Occipital lobe (tissue), 2 donors: ENCODE measurements around the gene CFAP53. TPM values are rescaled to one million over a fixed set of nuclear protein-coding genes. Genes with fewer than 3 reads are reported as not detected.
A peak's percentile ranks its signal among the peaks of the same experiment; 100 is the strongest.

Source experiments
- DNase-seq: peaks from one replicate; lab custom pipeline; 2025; lab: John Stamatoyannopoulos, UW
- total RNA-seq: library from RNA; depleted of rRNA; stranded (reverse); fragments of >200 nt; gene quantifications from one replicate; pipeline ENCODE4 v1.2.3, GENCODE V29; 2014

The CFAP53 gene
- total RNA-seq, 1 donor from 2014 or later = 1.4 TPM

DNA sequence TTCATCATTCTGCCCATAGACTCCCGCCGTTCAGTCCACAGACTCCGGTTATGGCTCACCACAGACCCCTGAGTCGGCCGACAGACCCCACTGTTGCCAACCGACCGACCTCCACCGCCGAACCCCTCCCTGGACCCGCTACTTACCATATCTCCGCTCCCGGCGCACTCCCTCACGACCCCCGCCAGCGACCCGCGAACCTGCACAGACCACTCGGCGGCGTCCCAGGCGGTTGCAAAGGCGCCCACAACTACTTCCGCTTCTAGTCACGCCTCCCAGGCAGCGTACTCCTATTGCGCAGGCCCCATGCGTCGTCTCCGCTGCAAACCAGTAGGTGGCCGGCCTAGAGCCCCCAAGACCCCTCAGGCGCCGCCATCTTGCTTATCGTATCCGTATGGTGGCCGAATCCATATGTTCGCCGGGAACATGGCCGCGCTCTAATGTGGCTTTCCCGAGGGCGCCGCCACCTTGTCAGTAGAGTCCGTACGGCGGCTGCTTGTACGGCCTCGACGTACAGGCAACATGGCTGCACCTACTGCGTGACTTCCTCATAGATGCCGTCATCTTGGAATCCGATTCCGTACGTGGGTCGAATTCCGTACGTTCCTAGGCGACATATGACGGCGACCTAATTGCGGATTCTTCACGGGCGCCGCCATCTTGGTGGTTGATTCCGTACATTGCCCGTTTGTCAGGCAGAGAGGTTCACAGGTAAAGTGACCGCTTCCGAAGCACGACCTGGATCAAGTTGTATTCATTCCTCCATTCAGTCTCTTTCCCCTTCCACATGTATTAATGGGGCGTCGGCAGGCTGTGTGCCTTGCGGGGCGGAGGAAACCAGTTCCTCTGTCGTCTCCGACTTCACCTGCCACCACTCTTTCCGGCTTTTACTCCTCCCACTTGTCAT, 21.4 kb upstream of the CFAP53 start, which contains the start of gene CXXC1:
TSS of gene CXXC1 (minus strand) at position 252 of the 907 bp plus-strand sequence. CDS start at position 149, 103 bp downstream.
- peak; percentile 99 for DNase-seq

DNA sequence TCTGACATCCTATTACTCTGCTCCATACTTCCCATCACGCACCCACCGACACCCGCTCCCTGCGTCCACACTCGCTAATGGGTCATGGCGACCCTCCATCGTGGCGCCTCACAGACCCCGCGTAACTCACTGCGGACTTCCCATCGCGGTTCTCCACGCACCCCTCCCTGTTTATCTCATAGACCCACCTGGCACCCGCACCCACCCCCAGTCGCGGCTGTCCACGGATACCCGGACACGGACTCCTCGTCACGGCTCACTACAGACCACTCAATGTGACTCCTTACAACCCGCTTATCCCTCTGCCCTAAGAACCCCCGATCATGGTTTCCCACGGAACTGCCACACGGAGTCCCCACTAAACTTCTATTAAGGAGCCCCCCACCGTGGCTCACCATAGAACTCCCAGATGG, 20.7 kb upstream of the CFAP53 start:
- no peak for DNase-seq

DNA sequence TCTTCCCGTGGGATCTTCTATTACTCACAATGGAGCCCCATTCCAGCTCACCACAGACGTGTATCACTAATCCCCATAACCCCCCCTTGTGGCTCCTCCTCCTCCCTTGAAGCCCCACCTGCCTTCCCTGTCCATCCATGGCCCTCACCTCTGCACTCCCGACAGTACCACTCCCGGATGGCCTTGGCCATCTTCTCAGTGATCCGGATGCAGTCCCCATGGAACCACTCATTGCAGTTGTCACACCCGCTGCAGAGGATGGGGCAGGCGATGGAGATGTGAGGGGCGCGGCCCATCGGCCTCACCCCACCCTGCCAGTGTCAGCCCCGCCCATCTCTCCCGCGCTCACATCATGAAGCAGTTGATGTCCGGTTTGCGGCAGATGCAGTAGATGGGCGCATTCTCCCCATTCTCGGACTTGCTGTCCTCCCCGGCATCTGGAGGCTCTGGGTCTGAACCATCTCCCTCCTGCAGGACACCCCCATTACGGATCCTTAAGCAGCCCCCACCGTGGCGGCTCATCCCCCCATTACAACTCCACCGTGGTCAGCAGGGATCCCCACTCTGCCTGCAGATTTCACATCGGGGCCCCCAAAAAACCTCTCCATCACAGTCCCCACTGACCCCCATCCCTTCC, 20.2 kb upstream of the CFAP53 start:
- DNase-seq = no peak

DNA sequence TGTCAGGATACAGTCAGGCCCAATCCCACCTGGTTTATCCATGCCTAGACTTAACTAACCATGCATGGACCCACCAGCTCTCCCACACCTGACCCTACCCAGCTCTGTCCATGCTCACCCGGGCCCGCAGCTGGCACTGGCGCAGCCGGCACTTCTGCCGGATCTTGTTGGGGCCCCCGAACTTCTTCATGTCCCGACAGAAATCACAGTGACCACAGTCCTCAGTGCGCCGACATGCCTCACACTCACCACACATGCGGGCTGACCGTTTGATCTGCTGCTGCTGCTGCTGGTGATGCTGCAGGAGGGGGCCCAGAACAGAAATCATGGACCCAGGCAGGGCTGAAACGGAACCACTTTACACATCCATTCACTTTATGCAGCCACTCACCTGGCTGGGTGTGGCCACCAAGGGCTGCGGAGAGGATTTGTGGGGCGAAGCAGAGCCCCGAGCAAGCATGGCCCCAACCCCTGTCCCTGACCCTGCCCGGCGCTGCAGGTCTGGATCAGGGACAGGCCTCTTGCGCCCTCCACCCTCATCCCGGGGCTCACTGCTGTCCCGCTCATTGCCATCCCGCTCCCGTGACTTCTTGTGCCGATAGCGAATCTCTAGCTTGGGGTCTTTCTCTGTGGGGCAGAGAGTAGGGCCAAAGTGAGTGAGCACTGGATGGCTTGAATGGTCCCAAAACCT, 19.5 kb upstream of the CFAP53 start:
- no peak for DNase-seq

DNA sequence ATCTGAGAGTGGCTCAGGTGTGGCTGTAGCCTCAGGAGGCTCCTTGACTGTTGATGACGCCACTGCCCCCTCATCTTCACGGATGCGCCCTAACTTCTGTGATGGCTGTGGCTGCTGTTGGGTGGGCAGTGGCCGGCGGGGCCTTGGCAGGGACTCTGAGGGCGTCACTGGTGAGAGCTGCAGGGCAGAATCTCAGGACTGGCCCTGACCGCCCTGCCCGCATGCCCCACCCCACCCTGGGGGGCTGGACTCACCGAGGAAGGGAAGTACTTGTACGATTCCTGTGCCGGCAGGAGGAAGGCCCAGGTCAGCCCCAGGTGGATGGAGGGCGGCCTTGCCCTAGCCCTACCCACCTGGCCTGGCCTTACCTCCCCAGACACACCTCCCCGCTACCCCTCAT, 18.8 kb upstream of the CFAP53 start:
- DNase-seq = no peak

DNA sequence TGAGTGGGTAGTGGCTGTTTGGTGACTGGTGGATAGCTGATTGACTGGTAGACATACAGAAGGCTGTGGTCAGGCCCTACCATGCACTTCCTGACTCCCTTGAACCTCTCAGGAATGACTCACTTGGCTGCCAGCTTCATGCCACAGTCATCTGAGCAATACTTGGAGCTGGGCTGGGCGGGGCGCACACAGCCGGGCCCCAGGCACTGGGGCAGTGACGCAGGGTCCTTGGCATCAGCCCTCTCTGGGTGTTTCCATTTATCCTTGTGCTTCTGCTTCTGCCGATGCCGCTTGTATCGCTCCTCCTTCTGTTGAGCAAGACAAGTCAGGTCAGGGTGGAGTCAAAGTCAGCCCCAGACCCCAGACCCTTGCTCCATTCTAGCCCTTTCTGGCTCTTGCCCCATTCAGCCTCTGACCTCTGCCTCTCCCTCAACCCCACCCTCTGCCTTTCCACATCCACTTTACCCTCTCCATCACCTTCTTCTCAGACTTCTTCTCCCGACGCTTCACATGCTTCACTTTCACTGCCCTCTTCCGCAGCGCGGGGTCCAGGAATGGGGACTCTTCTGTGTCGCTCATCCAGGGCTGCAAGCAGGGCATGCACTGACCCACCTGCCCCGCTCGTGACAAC, 18.1 kb upstream of the CFAP53 start:
- no peak for DNase-seq

DNA sequence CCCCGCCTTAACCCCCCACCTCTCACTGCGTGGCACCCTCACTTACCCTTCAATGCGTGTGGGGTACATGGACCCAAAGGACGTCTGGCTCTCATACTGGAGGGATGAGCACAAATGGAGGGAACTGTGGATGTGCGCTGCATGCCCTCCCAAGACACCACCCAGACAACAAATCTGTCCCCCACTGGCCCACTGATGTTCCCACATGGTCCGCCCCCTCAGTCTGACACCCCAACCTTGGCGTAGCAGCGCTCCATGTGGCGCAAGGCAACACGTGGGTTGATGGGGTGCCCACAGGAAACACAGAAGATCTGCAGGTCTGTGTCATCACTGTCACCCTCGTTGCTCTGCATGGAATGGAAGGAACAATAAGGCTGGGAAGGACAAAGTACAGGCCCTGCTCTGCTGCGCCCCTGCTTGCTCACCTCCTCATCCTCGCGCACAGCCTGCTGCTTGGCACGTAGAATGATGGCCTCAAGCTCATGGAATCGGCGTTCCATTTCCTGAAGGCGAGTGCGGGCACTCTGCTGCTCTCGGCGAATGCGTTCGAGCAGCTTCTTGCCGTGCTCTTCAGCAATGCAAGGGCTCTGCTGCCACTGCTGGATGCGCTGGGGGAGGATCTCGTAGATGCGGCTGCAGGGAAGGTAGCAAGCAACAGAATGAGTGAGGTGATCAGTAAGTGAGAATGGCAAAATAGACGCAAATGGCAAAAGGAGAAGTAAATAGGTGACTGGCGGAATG, 17.3 kb upstream of the CFAP53 start:
- no peak for DNase-seq

DNA sequence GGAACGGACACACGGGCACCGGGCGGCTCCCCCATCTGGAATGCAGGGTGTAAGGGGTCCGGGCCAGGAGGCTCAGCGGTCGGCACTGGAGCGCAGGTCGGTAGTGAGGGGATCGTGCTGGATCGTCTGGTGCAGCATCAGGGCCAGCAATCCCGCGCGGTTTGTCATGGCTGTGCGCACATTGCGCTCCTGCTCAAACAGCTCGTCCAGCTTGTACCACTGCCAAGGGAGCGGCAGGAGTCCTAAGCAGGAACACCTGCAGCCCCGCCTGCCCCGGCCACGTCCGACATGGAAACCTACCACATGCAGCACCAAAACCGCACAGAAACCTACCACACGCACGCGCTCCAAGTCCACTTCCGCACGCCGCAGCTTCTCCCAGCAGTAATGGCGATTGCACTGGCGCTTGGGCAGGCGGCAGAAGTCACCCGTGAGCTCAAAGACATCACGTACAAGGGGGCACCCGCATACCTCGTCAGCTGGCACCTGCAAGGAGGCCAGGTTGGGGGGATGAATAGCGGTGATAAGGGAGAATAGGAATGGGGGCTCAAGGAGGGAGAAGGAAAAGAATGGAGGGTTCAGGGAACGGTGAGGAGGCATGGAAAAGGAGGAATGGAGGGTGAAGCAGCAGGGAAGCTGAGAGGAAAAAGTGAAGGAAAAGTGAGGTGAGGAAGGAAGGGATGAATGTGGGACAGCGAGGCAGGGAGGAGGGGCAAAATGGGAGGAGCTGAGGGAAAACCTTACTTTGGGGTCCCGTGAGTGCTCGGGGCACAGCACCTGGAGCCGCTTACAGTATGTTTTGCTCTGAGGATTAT, 16.4 kb upstream of the CFAP53 start:
- DNase-seq = no peak

DNA sequence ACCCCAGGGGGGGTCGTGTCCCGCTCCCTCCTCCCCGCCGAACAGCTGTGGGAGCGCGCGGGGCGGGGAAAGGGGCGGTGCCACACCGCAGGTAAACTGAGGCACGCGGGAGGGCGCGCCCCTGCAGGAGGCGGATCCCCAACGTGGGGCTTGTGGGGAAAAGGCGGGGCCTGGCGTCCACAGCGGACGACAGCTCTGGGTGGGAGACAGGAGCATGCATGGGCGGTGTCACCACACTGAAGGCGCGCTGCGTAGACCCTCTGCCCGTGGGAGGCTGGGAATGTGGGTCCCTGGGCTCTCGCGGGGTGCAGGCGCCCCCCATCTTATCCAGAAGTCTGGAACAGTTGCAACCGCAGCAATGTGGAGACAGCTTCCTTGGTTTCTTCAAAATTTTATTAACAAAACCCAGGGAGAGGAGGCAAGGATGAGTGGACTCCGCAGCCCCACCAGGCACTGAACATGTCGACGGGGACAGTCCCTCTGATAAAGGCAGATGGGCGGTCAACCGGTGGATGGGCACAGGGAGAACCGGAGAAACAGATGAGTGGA, 15.8 kb upstream of the CFAP53 start:
- no peak for DNase-seq

DNA sequence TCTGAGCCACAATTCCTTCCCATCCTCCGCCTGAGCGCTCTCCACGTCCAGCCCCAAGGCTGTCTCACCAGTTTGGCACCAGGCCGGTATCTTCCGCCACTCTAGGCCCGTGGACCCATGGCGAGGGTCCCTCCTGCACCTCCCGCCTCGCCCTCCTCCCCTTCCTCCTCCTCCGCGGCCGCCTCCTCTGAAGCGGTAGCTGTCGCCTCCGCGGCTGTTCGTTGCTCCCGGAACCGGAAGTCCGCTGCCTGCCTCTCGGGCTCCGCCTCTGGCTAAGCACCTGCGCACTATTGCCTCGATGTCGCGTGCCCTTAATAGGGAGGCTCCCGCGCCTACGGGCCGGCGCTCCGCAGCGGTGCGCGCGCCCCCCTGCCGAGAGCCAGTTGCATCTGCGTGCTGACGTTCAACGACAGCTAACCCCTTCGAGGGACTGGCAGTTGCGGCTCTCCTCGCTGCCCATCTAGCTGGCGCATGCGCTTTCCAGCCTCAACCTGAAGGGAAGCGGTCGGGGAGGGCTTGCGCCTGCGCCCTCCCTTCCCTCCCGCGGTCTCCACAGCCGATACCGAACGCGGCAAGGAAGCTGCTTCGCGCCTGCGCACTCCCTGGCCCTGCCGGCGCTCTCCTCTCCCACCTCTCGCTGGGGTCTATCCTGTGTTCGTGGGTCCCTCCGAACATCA, 15.1 kb upstream of the CFAP53 start, which contains the start of gene MBD1:
TSS of gene MBD1 (minus strand) at position 229 of the 677 bp plus-strand sequence. CDS start 1,531 bp downstream, outside the sequence.
- peak; percentile 98 for DNase-seq

DNA sequence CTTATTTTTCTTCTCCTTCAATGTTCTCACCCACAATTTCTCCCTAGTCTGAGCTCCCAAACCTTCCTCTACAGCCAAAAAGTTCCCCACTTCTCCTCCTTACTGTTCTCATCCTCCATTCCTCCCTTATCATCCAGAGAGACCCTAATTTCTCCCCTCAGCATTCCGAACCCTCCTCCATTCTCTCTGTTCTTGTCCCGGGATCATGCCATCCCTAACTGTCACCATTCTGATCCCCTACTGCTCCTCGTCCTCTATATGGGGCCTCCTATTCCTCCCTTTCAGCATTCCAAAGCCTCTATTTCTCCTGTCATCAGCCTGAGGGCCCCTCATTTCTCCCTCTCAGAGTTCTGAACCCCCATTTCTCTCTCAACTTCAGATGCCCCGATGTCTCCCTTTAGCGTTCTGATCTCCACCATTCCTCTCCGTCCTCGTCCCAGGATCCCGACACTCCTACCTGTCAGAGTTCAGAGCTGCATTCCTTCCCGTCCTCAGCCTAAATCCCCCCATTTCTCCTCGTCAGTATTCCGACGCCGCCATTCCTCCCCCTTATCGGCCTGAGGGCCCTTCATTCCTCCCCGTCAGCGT, 14.5 kb upstream of the CFAP53 start:
- no peak for DNase-seq

DNA sequence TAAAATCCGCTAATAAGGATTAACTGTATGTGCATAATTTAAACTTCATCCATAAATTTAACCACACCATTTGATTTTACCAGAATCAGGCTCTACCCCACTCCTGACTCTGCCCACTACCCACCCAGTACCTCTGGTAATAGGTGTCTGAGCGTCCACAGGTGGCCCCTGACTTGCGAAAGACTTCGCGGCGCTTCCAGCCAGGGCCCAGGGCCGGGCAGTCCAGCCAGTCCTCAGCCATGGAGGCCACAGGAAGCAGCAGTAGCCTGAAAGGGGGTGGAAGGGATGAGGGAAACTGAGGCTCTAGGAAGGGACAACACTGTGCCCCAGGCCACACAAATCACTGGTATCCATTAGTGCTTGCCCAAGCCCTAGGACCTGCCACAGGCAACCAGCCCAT, 13.5 kb upstream of the CFAP53 start:
- no peak for DNase-seq

DNA sequence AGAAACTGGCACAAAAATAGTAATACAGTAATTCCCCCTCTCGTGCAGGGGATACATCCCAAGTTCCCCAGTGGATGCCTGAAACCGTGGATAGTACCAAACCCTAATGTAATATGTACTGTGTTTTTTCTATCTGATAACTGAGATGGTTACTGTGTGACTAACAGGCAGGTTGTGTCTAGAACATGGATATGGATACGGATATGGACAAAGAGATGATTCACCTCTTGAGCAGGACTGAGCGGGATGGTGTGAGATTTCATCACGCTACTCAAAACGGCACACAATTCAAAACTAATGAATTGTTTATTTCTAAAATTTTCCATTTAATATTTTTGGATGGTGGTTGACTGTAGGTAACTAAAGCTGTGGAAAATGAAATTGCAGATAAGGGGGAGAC, 11.6 kb upstream of the CFAP53 start:
- DNase-seq = no peak

DNA sequence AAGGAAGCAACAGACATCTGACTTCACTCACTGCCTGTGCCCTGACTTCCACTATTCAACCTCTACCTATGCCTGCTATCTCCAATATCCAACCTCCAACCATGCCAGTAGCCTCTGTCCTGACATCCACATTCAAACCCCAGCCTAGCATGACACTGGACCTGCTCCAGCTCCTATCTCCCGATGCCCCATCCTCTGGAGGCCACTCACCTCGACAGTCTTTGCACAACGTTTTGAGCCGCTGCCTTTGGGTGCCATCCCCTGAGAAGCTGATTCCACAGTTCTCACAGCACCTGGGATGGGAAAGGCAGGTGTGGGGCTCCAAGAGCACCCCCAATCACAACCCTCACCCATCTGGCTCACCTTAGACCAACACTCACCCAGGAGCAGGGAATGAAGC, 10.2 kb upstream of the CFAP53 start:
- DNase-seq = no peak

DNA sequence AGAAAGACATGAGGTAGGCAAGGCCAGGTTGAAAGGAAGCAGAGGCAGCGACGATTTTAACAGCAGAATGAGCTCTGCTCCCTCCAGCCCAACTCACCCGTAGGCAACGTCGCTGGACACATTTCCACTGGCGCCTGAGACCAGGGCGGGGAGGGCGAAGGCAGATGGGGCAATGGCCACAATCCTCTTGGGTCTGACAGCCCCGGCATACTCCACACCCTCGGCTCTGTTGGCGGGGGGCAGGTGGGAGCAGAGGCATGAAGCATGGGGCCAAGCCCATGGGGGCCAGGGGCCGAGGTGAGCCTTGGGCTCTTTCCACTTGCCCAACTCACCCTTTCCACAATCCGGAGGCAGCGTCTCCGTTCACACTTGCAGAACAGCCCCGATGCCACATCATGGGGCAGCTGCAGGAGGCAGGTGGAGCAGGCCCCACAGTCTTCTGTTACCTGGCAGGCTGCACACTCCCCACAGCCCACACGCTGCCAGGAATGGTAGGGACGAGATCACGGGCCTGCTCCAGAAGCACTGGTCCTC, 9.3 kb upstream of the CFAP53 start:
- no peak for DNase-seq

DNA sequence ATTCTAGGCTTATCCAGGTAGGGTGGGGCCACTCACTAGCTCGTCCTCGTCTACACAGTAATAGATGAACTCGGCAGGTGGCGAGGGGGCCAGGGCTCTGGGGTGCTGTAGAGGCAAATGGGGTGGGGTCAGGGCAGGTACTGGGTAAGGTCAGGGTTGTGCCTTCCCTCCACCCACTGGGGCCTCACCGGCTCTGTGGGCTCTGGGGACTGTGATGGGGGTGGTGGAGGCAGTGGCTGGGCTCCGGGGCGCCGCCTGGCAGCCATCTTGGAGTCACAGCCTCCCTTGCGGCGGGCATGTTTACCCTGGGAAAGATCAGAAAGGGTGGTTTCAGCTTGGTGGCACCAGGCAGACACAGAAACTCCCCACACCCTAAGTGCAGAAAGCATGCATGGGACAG, 8.6 kb upstream of the CFAP53 start:
- no peak for DNase-seq

DNA sequence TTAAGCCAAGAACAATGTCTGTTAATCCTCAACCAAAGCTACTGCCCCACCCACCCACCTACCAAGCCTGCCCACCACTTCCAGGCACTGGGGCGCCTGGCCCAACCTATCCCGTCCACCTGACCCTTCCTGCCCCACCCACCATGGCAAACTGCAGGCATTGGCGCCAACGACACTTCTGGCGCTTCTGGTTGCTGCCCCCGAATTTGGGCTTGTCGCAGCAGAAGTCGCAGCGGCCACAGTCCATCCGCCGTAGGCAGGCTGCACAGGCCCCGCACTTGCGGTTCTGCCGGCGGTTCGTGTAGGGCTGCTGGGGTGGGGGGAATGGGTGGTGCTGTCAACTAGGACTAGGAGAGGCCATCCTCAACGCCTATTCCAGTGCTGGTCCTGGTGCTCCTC, 7.7 kb upstream of the CFAP53 start:
- no peak for DNase-seq
